Measurements from ENCODE around the gene HTT.

Gene HTT

GRCh38 chr4:3209551-3210325 is 135.3 kb downstream of the HTT start:
- H3K36me3 ChIP-seq (ENCODE audit: control insufficient read depth, insufficient read depth, low read length), result peaks cover 44% of the 10 kb centered on the region
- no peak for DNase-seq (ENCODE audit: extremely low read depth, insufficient read length)
- no peaks in the 10 kb centered on the region for H3K27me3 ChIP-seq (replicated peaks; ENCODE audit: control insufficient read depth, insufficient read depth, low read length)
- TF ChIP-seq, protein P1, sequence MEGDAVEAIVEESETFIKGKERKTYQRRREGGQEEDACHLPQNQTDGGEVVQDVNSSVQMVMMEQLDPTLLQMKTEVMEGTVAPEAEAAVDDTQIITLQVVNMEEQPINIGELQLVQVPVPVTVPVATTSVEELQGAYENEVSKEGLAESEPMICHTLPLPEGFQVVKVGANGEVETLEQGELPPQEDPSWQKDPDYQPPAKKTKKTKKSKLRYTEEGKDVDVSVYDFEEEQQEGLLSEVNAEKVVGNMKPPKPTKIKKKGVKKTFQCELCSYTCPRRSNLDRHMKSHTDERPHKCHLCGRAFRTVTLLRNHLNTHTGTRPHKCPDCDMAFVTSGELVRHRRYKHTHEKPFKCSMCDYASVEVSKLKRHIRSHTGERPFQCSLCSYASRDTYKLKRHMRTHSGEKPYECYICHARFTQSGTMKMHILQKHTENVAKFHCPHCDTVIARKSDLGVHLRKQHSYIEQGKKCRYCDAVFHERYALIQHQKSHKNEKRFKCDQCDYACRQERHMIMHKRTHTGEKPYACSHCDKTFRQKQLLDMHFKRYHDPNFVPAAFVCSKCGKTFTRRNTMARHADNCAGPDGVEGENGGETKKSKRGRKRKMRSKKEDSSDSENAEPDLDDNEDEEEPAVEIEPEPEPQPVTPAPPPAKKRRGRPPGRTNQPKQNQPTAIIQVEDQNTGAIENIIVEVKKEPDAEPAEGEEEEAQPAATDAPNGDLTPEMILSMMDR (IDR thresholded peaks at IDR 0.05; ENCODE audit: insufficient read depth, low read length, poor library complexity, severe bottlenecking), result no peak
- no peak overlapping the region for H3K4me3 ChIP-seq (replicated peaks; ENCODE audit: low read depth, low read length)

DNA sequence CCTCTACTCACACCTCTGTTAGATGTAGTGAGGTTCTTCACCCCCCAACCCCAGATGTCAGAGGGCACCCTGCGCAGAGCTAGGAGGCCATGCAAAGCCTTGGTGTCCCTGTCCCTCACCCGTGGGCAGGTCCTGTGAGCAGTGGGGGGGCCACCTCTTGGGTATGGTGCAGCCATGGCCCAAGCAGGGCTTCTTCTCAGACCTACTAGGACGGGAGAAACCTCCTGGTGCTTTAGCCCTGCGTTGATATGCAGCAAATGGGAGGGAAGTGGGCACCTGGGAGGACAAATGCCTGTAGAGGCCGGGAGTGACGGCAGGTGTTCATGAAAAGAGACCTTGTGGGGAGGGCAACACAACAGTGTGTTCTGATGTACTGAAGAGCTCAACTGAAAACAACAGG is 136.0 kb downstream of the HTT start:
- Histone ChIP-seq H3K27me3 (replicated peaks; ENCODE audit: control insufficient read depth, insufficient read depth, low read length) (no peaks in the 10 kb centered on the region), H3K36me3 (ENCODE audit: control insufficient read depth, insufficient read depth, low read length) (peaks cover 49% of the 10 kb centered on the region), H3K4me3 (replicated peaks; ENCODE audit: low read depth, low read length) (no peak overlapping the region)
- TF ChIP-seq, protein P1 (IDR thresholded peaks at IDR 0.05; ENCODE audit: insufficient read depth, low read length, poor library complexity, severe bottlenecking), result no peak
- no peak for DNase-seq (ENCODE audit: extremely low read depth, insufficient read length)

GRCh38 chr4:3211866-3212265 is 137.4 kb downstream of the HTT start:
- H3K4me3 ChIP-seq (replicated peaks; ENCODE audit: low read depth, low read length), result no peak overlapping the region
- H3K36me3 ChIP-seq (ENCODE audit: control insufficient read depth, insufficient read depth, low read length), result peaks cover 49% of the 10 kb centered on the region
- no peak for DNase-seq (ENCODE audit: extremely low read depth, insufficient read length)
- TF ChIP-seq, protein P1 (IDR thresholded peaks at IDR 0.05; ENCODE audit: insufficient read depth, low read length, poor library complexity, severe bottlenecking), result no peak
- H3K27me3 ChIP-seq (replicated peaks; ENCODE audit: control insufficient read depth, insufficient read depth, low read length), result no peaks in the 10 kb centered on the region

GRCh38 chr4:3212391-3213105 is 138.1 kb downstream of the HTT start:
- Histone ChIP-seq H3K4me3 (replicated peaks; ENCODE audit: low read depth, low read length) (no peak overlapping the region), H3K36me3 (ENCODE audit: control insufficient read depth, insufficient read depth, low read length) (peaks cover 52% of the 10 kb centered on the region)

GRCh38 chr4:3213106-3213425 is 138.6 kb downstream of the HTT start:
- TF ChIP-seq, protein P1 (IDR thresholded peaks at IDR 0.05; ENCODE audit: insufficient read depth, low read length, poor library complexity, severe bottlenecking), result no peak
- H3K36me3 ChIP-seq (ENCODE audit: control insufficient read depth, insufficient read depth, low read length), result peaks cover 55% of the 10 kb centered on the region
- no peaks in the 10 kb centered on the region for H3K27me3 ChIP-seq (replicated peaks; ENCODE audit: control insufficient read depth, insufficient read depth, low read length)

More at GRCh38 chr4:3212391-3213105, 138.1 kb downstream of the HTT start:
- TF ChIP-seq, protein P1 (IDR thresholded peaks at IDR 0.05; ENCODE audit: insufficient read depth, low read length, poor library complexity, severe bottlenecking), result no peak
- H3K27me3 ChIP-seq (replicated peaks; ENCODE audit: control insufficient read depth, insufficient read depth, low read length), result no peaks in the 10 kb centered on the region
- DNase-seq (ENCODE audit: extremely low read depth, insufficient read length), result no peak

More at GRCh38 chr4:3213106-3213425, 138.6 kb downstream of the HTT start:
- no peak overlapping the region for H3K4me3 ChIP-seq (replicated peaks; ENCODE audit: low read depth, low read length)
- DNase-seq (ENCODE audit: extremely low read depth, insufficient read length), result no peak
